ENCODE data around the gene PYGB.
A peak's percentile ranks its signal among the peaks of the same experiment; 100 is the strongest.

Gene PYGB

GRCh38 chr20:25308083-25308491, 60.2 kb downstream of the PYGB start:
- Histone ChIP-seq H3K4me1 (ENCODE audit: control insufficient read depth in 2 of 2, insufficient read depth in 1 of 2, low read depth in 1 of 2, low read length in 2 of 2) (peaks cover 10 to 15% of the 10 kb centered on the region in 2 donors), H4K91ac (ENCODE audit: low read depth, low read length, poor library complexity) (no peak overlapping the region), H3K27ac (replicated peaks; ENCODE audit: low read length) (no peak overlapping the region), H3K4me3 (ENCODE audit: low read length in 2 of 2) (peak overlapping the region in 1 of 2 donors; percentile 18), H3K36me3 (replicated peaks in 1 of 2; ENCODE audit: control insufficient read depth in 2 of 2, insufficient read depth in 2 of 2, low read length in 2 of 2) (peaks cover 16 to 29% of the 10 kb centered on the region in 2 donors), H4K8ac (ENCODE audit: low read depth, low read length) (no peak overlapping the region), H2BK5ac (ENCODE audit: low read length) (no peak overlapping the region), H3K27me3 (ENCODE audit: control insufficient read depth in 3 of 3, insufficient read depth in 3 of 3, low read depth in 1 of 3, low read length in 3 of 3) (no peaks in the 10 kb centered on the region), H2BK12ac (ENCODE audit: low read length) (no peak overlapping the region), H3K23ac (ENCODE audit: low read depth, low read length, poor library complexity) (no peak overlapping the region), H2AFZ (ENCODE audit: low read length) (no peak overlapping the region), H3K4me2 (ENCODE audit: insufficient read depth, low read length, poor library complexity, severe bottlenecking) (no peak overlapping the region), H3K9me3 (replicated peaks in 1 of 2; ENCODE audit: control insufficient read depth in 2 of 2, insufficient read depth in 1 of 2, low read depth in 1 of 2, low read length in 2 of 2) (peaks cover 0 to 2% of the 10 kb centered on the region in 2 donors), H3K14ac (ENCODE audit: low read length) (no peak overlapping the region), H2BK120ac (ENCODE audit: low read depth, low read length) (no peak overlapping the region), H2AK5ac (ENCODE audit: low read depth, low read length) (no peak overlapping the region), H3K4ac (ENCODE audit: low read length) (no peak overlapping the region), H3K18ac (ENCODE audit: low read length) (no peak overlapping the region), H3K79me1 (ENCODE audit: low read depth, low read length) (no peaks in the 10 kb centered on the region), H2BK15ac (ENCODE audit: low read length) (no peak overlapping the region), H3K9ac (ENCODE audit: low read depth, low read length, poor library complexity) (no peak overlapping the region)
- WGBS, 2 donors (ENCODE audit: extremely low coverage in 2 of 2, insufficient read length in 2 of 2, insufficient replicate concordance in 1 of 2), result no CpG with 5 or more reads among the region's 13 CpGs
- no peak for DNase-seq (ENCODE audit: low spot score)

GRCh38 chr20:25308671-25309394, 60.9 kb downstream of the PYGB start:
- Histone ChIP-seq H3K9ac (ENCODE audit: low read depth, low read length, poor library complexity) (peak overlapping the region; percentile 32), H3K27me3 (ENCODE audit: control insufficient read depth in 3 of 3, insufficient read depth in 3 of 3, low read depth in 1 of 3, low read length in 3 of 3) (no peaks in the 10 kb centered on the region), H2BK5ac (ENCODE audit: low read length) (no peak overlapping the region), H3K4me1 (ENCODE audit: control insufficient read depth in 2 of 2, insufficient read depth in 1 of 2, low read depth in 1 of 2, low read length in 2 of 2) (peaks cover 10 to 15% of the 10 kb centered on the region in 2 donors), H3K23ac (ENCODE audit: low read depth, low read length, poor library complexity) (no peak overlapping the region), H3K79me1 (ENCODE audit: low read depth, low read length) (no peaks in the 10 kb centered on the region), H3K4me2 (ENCODE audit: insufficient read depth, low read length, poor library complexity, severe bottlenecking) (no peak overlapping the region), H3K36me3 (replicated peaks in 1 of 2; ENCODE audit: control insufficient read depth in 2 of 2, insufficient read depth in 2 of 2, low read length in 2 of 2) (peaks cover 12 to 24% of the 10 kb centered on the region in 2 donors), H4K8ac (ENCODE audit: low read depth, low read length) (no peak overlapping the region), H2AK5ac (ENCODE audit: low read depth, low read length) (no peak overlapping the region), H2BK120ac (ENCODE audit: low read depth, low read length) (no peak overlapping the region), H3K27ac (replicated peaks; ENCODE audit: low read length) (no peak overlapping the region), H3K4ac (ENCODE audit: low read length) (no peak overlapping the region), H3K4me3 (ENCODE audit: low read length in 2 of 2) (no peak overlapping the region), H3K14ac (ENCODE audit: low read length) (no peak overlapping the region), H2AFZ (ENCODE audit: low read length) (no peak overlapping the region), H3K18ac (ENCODE audit: low read length) (peak overlapping the region; percentile 42), H2BK12ac (ENCODE audit: low read length) (no peak overlapping the region), H4K91ac (ENCODE audit: low read depth, low read length, poor library complexity) (no peak overlapping the region), H2BK15ac (ENCODE audit: low read length) (no peak overlapping the region), H3K9me3 (replicated peaks in 1 of 2; ENCODE audit: control insufficient read depth in 2 of 2, insufficient read depth in 1 of 2, low read depth in 1 of 2, low read length in 2 of 2) (peaks cover 0 to 2% of the 10 kb centered on the region in 2 donors)
- WGBS, 2 donors (ENCODE audit: extremely low coverage in 2 of 2, insufficient read length in 2 of 2, insufficient replicate concordance in 1 of 2), result no CpG with 5 or more reads among the region's 17 CpGs
- DNase-seq (ENCODE audit: low spot score), result no peak

GRCh38 chr20:25309395-25310267, 61.7 kb downstream of the PYGB start:
- H3K36me3 ChIP-seq (replicated peaks in 1 of 2; ENCODE audit: control insufficient read depth in 2 of 2, insufficient read depth in 2 of 2, low read length in 2 of 2), result peaks cover 8 to 27% of the 10 kb centered on the region in 2 donors
- H2BK5ac ChIP-seq (ENCODE audit: low read length), result no peak overlapping the region
- no peak overlapping the region for H2BK120ac ChIP-seq (ENCODE audit: low read depth, low read length)
- WGBS, 2 donors (ENCODE audit: extremely low coverage in 2 of 2, insufficient read length in 2 of 2, insufficient replicate concordance in 1 of 2), result no CpG with 5 or more reads among the region's 18 CpGs
- H2AFZ ChIP-seq (ENCODE audit: low read length), result no peak overlapping the region
- no peak overlapping the region for H3K14ac ChIP-seq (ENCODE audit: low read length)
- H3K23ac ChIP-seq (ENCODE audit: low read depth, low read length, poor library complexity), result peak overlapping the region; percentile 89
- peak overlapping the region; percentile 37 for H3K9ac ChIP-seq (ENCODE audit: low read depth, low read length, poor library complexity)
- peak overlapping the region; percentile 46 for H3K27ac ChIP-seq (replicated peaks; ENCODE audit: low read length)
- H3K79me1 ChIP-seq (ENCODE audit: low read depth, low read length), result no peaks in the 10 kb centered on the region
- H2BK15ac ChIP-seq (ENCODE audit: low read length), result no peak overlapping the region
- peak overlapping the region; percentile 57 for H3K18ac ChIP-seq (ENCODE audit: low read length)
- H4K91ac ChIP-seq (ENCODE audit: low read depth, low read length, poor library complexity), result no peak overlapping the region
- no peak overlapping the region for H3K4ac ChIP-seq (ENCODE audit: low read length)
- DNase-seq (ENCODE audit: low spot score), result no peak
- peak overlapping the region; percentile 56 for H2AK5ac ChIP-seq (ENCODE audit: low read depth, low read length)
- H2BK12ac ChIP-seq (ENCODE audit: low read length), result no peak overlapping the region
- no peak overlapping the region for H4K8ac ChIP-seq (ENCODE audit: low read depth, low read length)
- H3K9me3 ChIP-seq (replicated peaks in 1 of 2; ENCODE audit: control insufficient read depth in 2 of 2, insufficient read depth in 1 of 2, low read depth in 1 of 2, low read length in 2 of 2), result peaks cover 0 to 2% of the 10 kb centered on the region in 2 donors
- H3K27me3 ChIP-seq (ENCODE audit: control insufficient read depth in 3 of 3, insufficient read depth in 3 of 3, low read depth in 1 of 3, low read length in 3 of 3), result no peaks in the 10 kb centered on the region
- H3K4me2 ChIP-seq (ENCODE audit: insufficient read depth, low read length, poor library complexity, severe bottlenecking), result no peak overlapping the region
- peaks cover 10 to 15% of the 10 kb centered on the region in 2 donors for H3K4me1 ChIP-seq (ENCODE audit: control insufficient read depth in 2 of 2, insufficient read depth in 1 of 2, low read depth in 1 of 2, low read length in 2 of 2)
- no peak overlapping the region for H3K4me3 ChIP-seq (ENCODE audit: low read length in 2 of 2)

All from neuronal stem cell (in vitro differentiated cells).